GM12878 (cell line): ENCODE measurements around the gene ADGRL3. TPM values are rescaled to one million over a fixed set of nuclear protein-coding genes. Genes with fewer than 3 reads are reported as not detected.

Experiments
- BCL3 ChIP-seq: IDR thresholded peaks from 2 replicates; pipeline ENCODE4 v1.6.1; 2011; ENCODE audit warnings: borderline replicate concordance, low read depth, mild to moderate bottlenecking, moderate library complexity, low read length; ENCODE audit not compliant: insufficient read depth, poor library complexity, severe bottlenecking
- BRCA1 ChIP-seq: IDR thresholded peaks from 2 replicates; pipeline ENCODE4 v1.6.1; 2011; ENCODE audit warnings: low read depth, low read length, improper control_type of control experiment
- CTCF ChIP-seq, 3 experiments: IDR thresholded peaks in 2 of 3; conservative IDR thresholded peaks in 1 of 3; 2 replicates each; pipeline ENCODE4 v1.5.1; 2011; ENCODE audit warnings: low read depth in 3 of 3, low read length in 3 of 3, mild to moderate bottlenecking in 3 of 3, control low read depth in 2 of 3, moderate library complexity in 2 of 3, inconsistent platforms in 1 of 3, mixed read lengths in 1 of 3; ENCODE audit not compliant: control insufficient read depth in 2 of 3, insufficient read depth in 1 of 3; ENCODE audit errors: extremely low read depth in 1 of 3
- IRF5 ChIP-seq: fragments of 450-650 bp; IDR thresholded peaks from 2 replicates; pipeline ENCODE4 v1.6.1; 2017; ENCODE audit warnings: borderline replicate concordance
- KDM1A ChIP-seq: fragments of 200-600 bp; sonication (generic); IDR thresholded peaks from 2 replicates; pipeline ENCODE4 v1.6.1; 2016; ENCODE audit warnings: borderline replicate concordance
- PAX8 ChIP-seq: fragments of 450-650 bp; IDR thresholded peaks from 2 replicates; pipeline ENCODE4 v1.6.1; 2017; ENCODE audit warnings: mild to moderate bottlenecking, moderate library complexity
- RELA ChIP-seq: fragments of 450-650 bp; IDR thresholded peaks from 2 replicates; pipeline ENCODE4 v1.8.0; 2014; ENCODE audit warnings: borderline replicate concordance; ENCODE audit not compliant: partially characterized antibody
- SMC3 ChIP-seq: IDR thresholded peaks from 2 replicates; pipeline ENCODE4 v1.6.1; 2011; ENCODE audit warnings: low read length, improper control_type of control experiment, borderline replicate concordance
- SUZ12 ChIP-seq: fragments of 200-600 bp; sonication (generic); IDR thresholded peaks from one replicate; pipeline ENCODE4 v1.6.1; 2018; ENCODE audit warnings: antibody characterized with exemption, mild to moderate bottlenecking; ENCODE audit not compliant: unreplicated experiment
- TCF12 ChIP-seq: IDR thresholded peaks from 2 replicates; pipeline ENCODE4 v1.6.1; 2011; ENCODE audit warnings: low read depth, mild to moderate bottlenecking, low read length
- ZZZ3 ChIP-seq: IDR thresholded peaks from 2 replicates; pipeline ENCODE4 v1.6.1; 2011; ENCODE audit warnings: low read depth; ENCODE audit not compliant: control insufficient read depth, insufficient read length
- polyA plus RNA-seq, 11 experiments: library from polyadenylated mRNA; depleted of rRNA in 4 of 11; unstranded in 6 of 11; stranded (reverse) in 5 of 11; fragments of >200 nt; fragmentation: Nextera tagmentation in 4 of 11; fragmentation: Illumina TruSeq in 1 of 11; extraction: Ambion mirVana in 4 of 11; extraction: Trizol in 1 of 11; gene quantifications; 1 replicate in 1 of 11; 2 replicates in 10 of 11; pipeline versions ENCODE4 v1.2.1 to v1.2.3, GENCODE V29; 2011 to 2016; ENCODE audit warnings: inconsistent platforms in 2 of 11, missing spikeins in 2 of 11, low read depth in 1 of 11
- total RNA-seq, 4 experiments: library from RNA; depleted of rRNA in 3 of 4; stranded (reverse); fragments of >200 nt in 3 of 4; fragmentation: Illumina TruSeq in 1 of 4; extraction: Trizol in 1 of 4; gene quantifications; 2 replicates each; pipeline versions ENCODE4 v1.2.1 to v1.2.3, GENCODE V29; 2013 to 2021

The ADGRL3 gene
- total and polyA plus RNA-seq, 10 of the 15 experiments (the other 5 are each of a cell fraction or from before 2014, with no cell fraction given), result 1.1 TPM; not detected in 9

- TF ChIP-seq PAX8 (no peak), IRF5 (no peak), ZZZ3 (no peak), TCF12 (no peak), SMC3 (no peak), CTCF (IDR thresholded peaks at IDR 0.05 in 2 of 3, conservative IDR thresholded peaks at IDR 0.05 in 1 of 3; ENCODE audit: control insufficient read depth in 2 of 3, extremely low read depth in 1 of 3, insufficient read depth in 1 of 3, low read depth in 3 of 3, low read length in 3 of 3) (no peak), BRCA1 (no peak), RELA (no peak), BCL3 (no peak), SUZ12 (no peak), KDM1A (no peak)
Observed at GRCh38 chr4:61995717-61996340, 795.7 kb downstream of the ADGRL3 start (continued).
